ENCODE measurements around the gene OR2D3. TPM values are rescaled to one million over a fixed set of nuclear protein-coding genes. Genes with fewer than 3 reads are reported as not detected.
"Not testable (repeated sequence)": the region's sequence is repeated elsewhere in the genome, so short reads cannot be mapped to it uniquely, and the experiment has no call there.

OR2D3 gene
- total and polyA plus RNA-seq, 2 of the 4 experiments (the other 2 are of a cell fraction) = not detected

DNA sequence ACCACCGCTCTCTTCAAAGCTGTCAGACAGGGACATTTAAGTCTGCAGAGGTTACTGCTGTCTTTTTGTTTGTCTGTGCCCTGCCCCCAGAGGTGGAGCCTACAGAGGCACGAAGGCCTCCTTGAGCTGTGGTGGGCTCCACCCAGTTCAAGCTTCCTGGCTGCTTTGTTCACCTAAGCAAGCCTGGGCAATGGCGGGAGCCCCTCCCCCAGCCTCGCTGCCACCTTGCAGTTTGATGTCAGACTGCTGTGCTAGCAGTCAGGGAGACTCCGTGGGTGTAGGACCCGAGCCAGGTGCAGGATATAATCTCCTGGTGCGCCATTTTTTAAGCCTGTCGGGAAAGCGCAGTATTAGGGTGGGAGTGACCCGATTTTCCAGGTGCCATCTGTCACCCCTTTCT lies 33.4 kb downstream of the OR2D3 start:
- H2BK5ac ChIP-seq (ENCODE audit: low read depth, low read length, poor library complexity, severe bottlenecking); H4K5ac ChIP-seq (ENCODE audit: low read depth, low read length); DNase-seq; H3K27ac ChIP-seq (ENCODE audit: insufficient read depth, low read length); H3K9me3 ChIP-seq (ENCODE audit: control insufficient read depth, insufficient read depth, low read length); H3K56ac ChIP-seq (ENCODE audit: extremely low read depth, insufficient read depth, low read length); H3K4me3 ChIP-seq (ENCODE audit: insufficient read depth, low read depth, low read length); H3K36me3 ChIP-seq (ENCODE audit: control insufficient read depth, insufficient read depth, low read length); H3K27me3 ChIP-seq (ENCODE audit: control insufficient read depth, insufficient read depth, low read length); H3K9me1 ChIP-seq (ENCODE audit: insufficient read depth, low read length); H2AFZ ChIP-seq (replicated peaks; ENCODE audit: low read length, poor library complexity); H3K4me2 ChIP-seq (ENCODE audit: low read depth, low read length); H4K91ac ChIP-seq (ENCODE audit: insufficient read depth, low read depth, low read length); H3K79me1 ChIP-seq (ENCODE audit: low read depth in 1 of 2, low read length in 2 of 2); H3K9ac ChIP-seq (ENCODE audit: low read depth, low read length); ATAC-seq (ENCODE audit: low read depth); H4K8ac ChIP-seq (ENCODE audit: low read depth in 2 of 2, low read length in 2 of 2); H2BK20ac ChIP-seq (ENCODE audit: low read depth, low read length); in situ Hi-C loops (cut with MboI; ENCODE audit: low sequenced_read_pairs); H3K4ac ChIP-seq (ENCODE audit: low read depth, low read length); dilution Hi-C loops (cut with HindIII; ENCODE audit: low sequenced_read_pairs, unreplicated experiment); H2BK15ac ChIP-seq (ENCODE audit: low read depth, low read length); BruUV-seq (replicated peaks); H3K18ac ChIP-seq (ENCODE audit: low read depth, low read length); CTCF ChIA-PET; H2BK120ac ChIP-seq (ENCODE audit: low read depth, low read length); H3K4me1 ChIP-seq (ENCODE audit: control insufficient read depth, insufficient read depth, low read length); H2AK9ac ChIP-seq (replicated peaks; ENCODE audit: low read depth, low read length, poor library complexity); H2AK5ac ChIP-seq (ENCODE audit: low read depth, low read length); intact Hi-C loops (cut with micrococcal nuclease); H4K20me1 ChIP-seq (ENCODE audit: insufficient read depth, low read length); H3K23ac ChIP-seq (ENCODE audit: low read depth, low read length); POLR2A ChIA-PET (ENCODE audit: unreplicated experiment); H3K14ac ChIP-seq (replicated peaks; ENCODE audit: low read depth, low read length): not testable (repeated sequence)
- no CpG with 5 or more reads among the region's 10 CpGs for whole genome bisulfite sequencing, 2 experiments (ENCODE audit: extremely low coverage in 2 of 2, insufficient read length in 1 of 2)

Data from IMR-90 (cell line).